Stimulated activated CD8-positive, alpha-beta memory T cell treated with anti-CD3 and anti-CD28 coated beads, Interleukin-12 subunit alpha, Interleukin-12 subunit beta, amount 100 ng/mL, for 1 hour (primary cell): Measurements from ENCODE around the gene PIGC.

Experiments used
- DNase-seq: peaks from one replicate; pipeline ENCODE4 v3.0.0-alpha.2; 2020; ENCODE audit warnings: low read depth

The PIGC gene

GRCh38 chr1:172398970-172399755, 44.7 kb downstream of the PIGC start:
- DNase-seq = no peak

GRCh38 chr1:172398193-172398592, 45.7 kb downstream of the PIGC start:
- no peak for DNase-seq

- DNase-seq = no peak
These were observed 46.2 kb downstream of the PIGC start for GRCh38 chr1:172397633-172398032.

GRCh38 chr1:172397221-172397620, 46.6 kb downstream of the PIGC start:
- DNase-seq = no peak

GRCh38 chr1:172395576-172395975, 48.3 kb downstream of the PIGC start:
- no peak for DNase-seq

GRCh38 chr1:172394811-172395210, 49.1 kb downstream of the PIGC start:
- DNase-seq = no peak

GRCh38 chr1:172394141-172394751, 49.6 kb downstream of the PIGC start:
- peak; percentile 36 for DNase-seq

- DNase-seq = no peak
These were observed 50.5 kb downstream of the PIGC start for GRCh38 chr1:172393354-172393753.

- DNase-seq = no peak
These were observed 51.9 kb downstream of the PIGC start for GRCh38 chr1:172391976-172392375.
